Stimulated activated CD8-positive, alpha-beta memory T cell treated with anti-CD3 and anti-CD28 coated beads, Interleukin-4, amount 100 ng/mL, for 24 hours (primary cell): ENCODE results near the gene ATRIP.
"Not testable (repeated sequence)": the region's sequence is repeated elsewhere in the genome, so short reads cannot be mapped to it uniquely, and the experiment has no call there.

Experiments used
- DNase-seq: peaks from one replicate; pipeline ENCODE4 v3.0.0-alpha.2; 2020; ENCODE audit warnings: low read depth

The ATRIP gene

DNA sequence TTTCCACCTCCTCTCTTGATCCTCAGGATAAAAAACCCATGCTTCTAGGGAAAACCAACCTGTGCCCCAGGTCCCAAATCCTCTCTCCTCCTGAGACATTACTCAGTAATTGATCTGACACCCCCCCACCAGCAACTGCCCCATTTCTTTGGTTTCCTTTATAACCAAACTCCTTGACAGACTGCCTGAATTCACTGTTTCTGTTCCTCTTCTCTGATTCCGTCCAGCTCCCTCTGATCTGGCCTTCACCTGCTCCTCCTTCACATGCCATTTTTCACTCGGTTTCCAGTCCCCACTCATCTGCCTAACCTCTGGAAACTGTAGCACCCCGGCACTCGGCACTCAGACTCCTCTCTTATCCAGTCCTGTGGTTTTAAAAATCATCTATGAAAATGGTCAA, 8.7 kb upstream of the ATRIP start:
- DNase-seq: no peak

DNA sequence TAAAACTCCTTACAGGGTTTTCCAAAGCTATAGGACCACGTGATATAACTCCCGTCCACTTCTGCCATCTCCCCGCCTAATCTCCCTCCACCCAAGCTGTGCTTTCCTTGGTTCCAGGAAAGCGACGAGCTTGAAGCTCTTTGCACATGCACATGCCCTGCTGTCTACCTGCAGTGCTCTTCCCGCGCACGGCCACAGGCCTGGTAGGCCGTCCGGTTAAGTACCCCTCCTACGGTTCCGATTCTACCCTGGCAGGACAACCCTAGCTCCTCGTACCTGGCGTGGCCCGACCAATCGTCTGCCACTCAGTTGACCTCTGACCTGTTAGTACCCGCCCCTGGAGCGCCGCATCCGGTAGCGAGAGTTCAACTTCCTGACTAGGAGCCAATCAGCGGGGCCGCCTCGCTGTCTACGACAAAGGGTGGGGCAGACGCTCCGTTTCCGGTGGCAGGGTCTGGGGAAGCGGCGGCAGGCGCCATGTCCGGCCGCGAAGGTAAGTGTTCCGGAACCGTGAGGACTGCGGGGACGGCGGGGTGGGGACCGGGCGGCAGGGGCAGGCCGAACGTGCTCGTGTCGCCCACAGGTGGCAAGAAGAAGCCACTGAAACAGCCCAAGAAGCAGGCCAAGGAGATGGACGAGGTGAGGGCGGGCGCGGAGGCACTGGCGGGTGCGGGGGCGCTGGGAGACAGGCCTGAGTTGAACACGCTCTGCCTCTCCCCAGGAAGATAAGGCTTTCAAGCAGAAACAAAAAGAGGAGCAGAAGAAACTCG, 6.5 kb upstream of the ATRIP start, which contains the start of the genes CCDC51 and TMA7:
CCDC51 (minus strand) TSS at position 300 of the 770 bp plus-strand sequence. CDS start 4,991 bp downstream, outside the sequence.
TMA7 (plus strand) TSS at position 438 of the 770 bp plus-strand sequence; CDS start at position 478, 40 bp downstream.
- peak; percentile 98 for DNase-seq

DNA sequence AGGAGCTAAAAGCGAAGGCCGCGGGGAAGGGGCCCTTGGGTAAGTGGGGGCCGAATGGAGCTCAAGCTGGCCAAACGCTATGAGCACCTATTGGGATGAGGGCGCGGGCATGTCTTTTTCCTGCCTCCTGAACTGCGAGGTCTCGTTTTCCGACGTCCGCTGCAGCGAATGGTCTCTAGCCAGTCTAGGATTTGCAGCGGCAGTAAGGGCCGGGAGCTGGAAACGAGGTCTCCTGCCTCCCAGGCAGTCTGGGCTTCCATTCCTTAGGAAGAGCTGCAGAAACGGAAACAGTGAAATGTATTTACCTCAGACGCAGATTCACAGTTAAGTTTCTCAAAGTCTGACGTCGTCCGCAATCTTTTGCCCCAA, 6.0 kb upstream of the ATRIP start:
- DNase-seq: no peak

DNA sequence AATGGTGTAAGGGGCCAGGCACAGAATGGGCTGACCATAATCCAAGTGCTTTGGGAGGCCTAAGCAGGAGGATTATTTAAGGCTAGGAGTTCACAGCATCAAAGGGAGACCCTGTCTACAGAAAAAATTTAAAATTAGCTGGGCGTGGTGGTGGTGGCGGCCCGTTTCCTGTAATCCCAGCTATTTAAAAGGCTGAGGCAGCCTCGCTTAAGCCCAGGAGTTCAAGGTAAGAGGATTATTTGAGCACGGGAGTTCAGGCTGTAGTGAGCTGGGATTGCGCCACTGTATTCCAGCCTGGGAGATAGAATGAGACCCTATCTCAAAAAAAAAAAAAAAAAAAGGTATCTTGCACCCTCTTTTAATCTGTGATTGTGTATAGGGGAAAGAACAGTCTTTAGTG, 4.6 kb upstream of the ATRIP start:
- DNase-seq: no peak

DNA sequence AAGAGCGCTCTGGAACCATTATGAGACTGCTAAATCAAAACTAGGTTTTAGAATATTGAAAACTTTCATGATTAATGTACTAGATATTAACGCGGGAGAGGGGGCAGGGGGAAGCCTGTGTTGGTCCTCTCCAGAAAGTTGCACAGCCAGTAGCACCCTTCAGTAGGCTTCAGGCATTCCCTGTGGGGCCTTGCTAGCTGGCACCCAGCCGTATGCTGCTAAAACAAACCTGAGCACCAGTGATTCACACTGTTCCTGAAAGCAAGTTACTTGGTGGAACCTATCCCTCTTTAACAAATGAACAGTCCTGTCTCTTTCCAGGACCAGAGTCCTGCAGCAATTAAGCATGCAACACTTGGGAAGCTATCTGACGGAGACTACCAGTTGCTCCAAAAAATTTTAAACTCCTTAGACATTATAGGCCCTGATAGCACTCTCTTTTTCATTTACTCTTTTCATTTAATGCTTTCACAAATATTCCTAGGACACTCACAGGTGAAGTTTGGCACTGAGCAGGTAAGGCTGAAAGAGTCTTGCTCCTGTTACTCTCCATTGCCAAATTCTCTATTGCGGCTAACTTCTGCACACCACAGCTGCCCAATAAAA, 1.2 kb upstream of the ATRIP start:
- no peak for DNase-seq

DNA sequence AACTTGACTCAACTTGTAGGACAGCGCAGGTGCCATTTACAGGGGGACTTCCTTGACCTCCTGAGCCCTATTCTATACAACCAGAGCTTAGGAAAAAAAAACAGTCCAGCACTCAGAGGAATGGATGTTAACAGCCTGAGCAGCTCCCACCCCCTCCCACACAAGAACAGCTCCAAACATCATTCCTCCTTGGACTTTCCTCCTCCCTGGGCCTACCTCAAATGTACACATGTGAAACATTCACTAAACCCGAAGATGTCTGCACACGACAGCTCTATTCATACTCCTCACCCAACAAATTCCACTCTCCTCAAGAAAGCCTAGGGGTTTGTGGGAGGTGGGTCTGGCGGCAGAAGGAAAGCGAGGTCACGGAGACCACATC, 503 bp upstream of the ATRIP start:
- no peak for DNase-seq

DNA sequence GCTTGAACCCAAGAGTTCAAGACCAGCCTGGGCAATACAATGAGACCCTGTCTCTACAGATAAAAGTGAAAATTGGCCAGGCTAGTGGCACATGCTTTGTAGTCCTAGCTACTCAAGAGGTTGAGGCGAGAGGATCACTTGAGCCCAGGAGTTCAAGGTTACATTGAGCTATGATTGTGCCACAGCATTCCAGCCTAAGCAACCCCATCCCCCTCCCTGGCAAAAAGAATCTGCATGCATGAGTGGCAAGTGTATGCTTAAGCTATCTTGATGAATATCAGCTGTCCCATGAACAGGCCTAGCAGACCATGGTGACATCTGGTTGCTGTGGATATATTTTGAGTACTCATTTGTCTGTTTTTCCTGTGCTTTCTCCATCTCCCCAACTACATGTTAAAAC, 4.7 kb downstream of the ATRIP start:
- no peak for DNase-seq

DNA sequence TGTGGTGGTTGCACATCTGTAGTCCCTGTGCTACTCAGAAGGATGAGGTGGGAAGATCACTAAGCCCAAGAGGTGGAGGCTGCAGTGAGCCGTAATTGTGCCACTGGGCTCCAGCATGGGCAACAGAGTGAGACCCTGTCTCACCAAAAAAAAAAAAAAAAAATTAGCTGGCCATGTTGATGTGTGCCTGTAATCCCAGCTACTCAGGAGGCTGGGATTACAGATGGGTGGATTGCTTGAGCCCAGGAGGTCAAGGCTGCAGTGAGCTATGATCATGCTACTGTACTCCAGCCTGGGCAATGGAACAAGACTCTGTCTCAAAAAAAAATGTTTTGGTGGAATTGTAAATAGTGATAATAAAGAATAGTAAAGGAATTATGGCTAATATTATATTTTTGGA, 9.9 kb downstream of the ATRIP start:
- DNase-seq: no peak

DNA sequence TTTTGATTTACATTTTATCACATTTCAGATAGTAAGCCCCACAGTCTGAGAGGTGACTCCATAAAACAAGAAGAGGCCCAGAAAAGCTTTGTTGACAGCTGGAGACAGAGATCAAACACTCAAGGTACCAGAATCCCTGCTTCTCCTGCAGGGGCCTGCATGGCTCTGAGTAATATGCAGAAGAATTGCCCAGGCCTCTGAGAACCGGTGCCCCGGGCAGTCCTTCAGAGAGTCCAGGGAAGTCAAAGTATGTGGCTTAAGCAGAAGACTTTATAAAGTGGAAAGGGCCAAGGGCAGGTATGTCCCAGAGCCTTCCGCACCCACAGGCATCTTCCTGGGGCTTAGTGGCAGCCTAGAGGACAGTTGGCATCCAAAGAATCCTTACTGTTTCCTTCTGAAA, 12.8 kb downstream of the ATRIP start:
- no peak for DNase-seq

DNA sequence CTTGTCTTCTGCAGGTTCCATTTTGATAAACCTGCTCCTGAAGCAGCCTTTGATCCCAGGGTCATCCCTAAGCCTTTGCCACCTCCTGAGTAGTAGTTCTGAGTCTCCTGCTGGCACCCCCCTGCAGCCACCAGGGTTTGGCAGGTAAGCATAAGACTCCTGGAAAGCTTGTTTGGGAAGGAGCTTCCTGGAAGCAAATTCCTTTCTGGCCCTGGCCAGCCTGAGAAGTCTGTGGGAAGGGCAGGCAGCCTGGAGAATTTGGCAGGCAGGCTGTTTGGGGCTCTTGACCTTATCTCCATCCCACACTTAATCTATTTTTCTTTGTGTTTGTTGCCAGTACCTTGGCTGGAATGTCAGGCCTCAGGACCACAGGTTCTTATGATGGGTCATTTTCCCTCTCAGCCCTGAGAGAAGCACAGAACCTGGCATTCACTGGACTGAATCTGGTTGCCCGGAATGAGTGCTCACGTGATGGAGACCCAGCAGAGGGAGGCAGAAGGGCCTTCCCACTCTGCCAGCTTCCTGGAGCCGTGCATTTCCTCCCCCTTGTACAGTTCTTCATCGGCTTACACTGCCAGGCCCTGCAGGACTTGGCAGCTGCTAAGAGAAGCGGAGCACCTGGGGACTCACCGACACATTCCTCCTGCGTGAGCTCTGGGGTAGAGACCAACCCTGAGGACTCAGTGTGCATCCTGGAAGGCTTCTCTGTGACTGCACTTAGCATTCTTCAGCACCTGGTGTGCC, 13.4 kb downstream of the ATRIP start:
- no peak for DNase-seq

DNA sequence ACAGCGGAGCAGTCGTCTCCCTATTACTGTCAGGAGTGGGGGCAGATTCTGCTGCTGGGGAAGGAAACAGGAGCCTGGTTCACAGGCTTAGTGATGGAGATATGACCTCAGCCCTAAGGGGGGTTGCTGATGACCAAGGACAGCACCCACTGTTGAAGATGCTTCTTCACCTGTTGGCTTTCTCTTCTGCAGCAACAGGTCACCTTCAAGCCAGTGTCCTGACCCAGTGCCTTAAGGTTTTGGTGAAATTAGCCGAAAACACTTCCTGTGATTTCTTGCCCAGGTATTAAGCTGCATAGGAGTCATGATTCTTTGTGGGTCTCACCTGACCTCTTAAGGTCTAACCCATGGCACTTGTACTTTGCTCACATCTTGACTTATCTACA, 14.0 kb downstream of the ATRIP start:
- no peak for DNase-seq

DNA sequence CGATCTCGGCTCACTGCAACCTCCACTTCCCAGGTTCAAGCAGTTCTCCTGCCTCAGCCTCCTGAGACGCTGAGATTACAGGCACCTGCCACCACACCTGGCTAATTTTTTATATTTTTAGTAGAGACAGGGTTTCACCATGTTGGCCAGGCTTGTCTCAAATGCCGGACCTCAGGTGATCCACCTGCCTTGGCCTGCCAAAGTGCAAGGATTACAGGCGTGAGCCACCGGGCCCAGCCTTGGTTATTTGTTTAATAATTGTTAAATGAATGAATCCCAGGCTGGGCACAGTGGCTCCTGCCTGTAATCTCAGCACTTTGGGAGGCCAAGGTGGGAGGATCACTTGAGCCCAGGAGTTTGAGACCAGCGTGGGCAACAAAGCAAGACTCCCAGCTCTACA, 15.2 kb downstream of the ATRIP start:
- DNase-seq: not testable (repeated sequence)

DNA sequence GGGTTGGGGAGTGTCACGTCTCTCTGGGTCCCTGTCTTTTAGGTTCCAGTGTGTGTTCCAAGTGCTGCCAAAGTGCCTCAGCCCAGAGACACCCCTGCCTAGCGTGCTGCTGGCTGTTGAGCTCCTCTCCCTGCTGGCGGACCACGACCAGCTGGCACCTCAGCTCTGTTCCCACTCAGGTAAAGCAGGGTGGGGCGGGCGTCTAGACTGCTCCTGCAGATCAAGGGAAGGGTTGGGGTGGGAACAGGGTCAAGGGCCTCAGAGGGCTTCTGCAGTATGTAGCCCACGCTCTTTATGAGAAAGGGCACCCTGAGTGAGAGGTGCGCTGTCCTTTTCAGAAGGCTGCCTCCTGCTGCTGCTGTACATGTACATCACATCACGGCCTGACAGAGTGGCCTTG, 17.2 kb downstream of the ATRIP start:
- no peak for DNase-seq

DNA sequence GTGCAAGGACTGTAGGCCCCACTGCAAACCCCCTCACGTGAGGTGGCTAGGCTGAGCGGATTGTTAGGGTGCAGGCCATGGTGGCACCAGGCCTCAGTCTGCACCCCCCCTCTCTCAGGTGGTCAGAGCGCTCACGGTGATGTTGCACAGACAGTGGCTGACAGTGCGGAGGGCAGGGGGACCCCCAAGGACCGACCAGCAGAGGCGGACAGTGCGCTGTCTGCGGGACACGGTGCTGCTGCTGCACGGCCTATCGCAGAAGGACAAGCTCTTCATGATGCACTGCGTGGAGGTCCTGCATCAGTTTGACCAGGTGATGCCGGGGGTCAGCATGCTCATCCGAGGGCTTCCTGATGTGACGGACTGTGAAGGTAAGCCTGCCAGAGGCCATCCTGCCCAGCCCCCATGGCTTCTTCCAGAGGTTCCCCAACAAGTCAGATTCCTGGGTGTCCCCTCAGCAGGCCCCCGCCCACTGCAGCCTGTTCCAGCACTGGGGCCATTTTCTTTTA, 18.2 kb downstream of the ATRIP start:
- no peak for DNase-seq

DNA sequence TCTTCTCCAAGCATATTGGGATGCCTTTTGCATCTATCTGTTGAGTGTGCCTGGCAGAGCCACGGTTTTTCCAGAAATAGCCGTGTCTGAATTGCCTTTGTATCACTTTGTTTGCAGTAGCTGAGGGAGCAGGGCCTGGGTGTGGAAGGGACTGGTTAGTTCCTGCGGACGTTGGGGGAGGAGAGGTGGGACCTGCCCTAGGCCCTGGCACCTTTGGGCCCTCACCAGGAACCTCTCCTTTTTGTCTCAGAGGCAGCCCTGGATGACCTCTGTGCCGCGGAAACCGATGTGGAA, 18.6 kb downstream of the ATRIP start:
- DNase-seq: no peak

DNA sequence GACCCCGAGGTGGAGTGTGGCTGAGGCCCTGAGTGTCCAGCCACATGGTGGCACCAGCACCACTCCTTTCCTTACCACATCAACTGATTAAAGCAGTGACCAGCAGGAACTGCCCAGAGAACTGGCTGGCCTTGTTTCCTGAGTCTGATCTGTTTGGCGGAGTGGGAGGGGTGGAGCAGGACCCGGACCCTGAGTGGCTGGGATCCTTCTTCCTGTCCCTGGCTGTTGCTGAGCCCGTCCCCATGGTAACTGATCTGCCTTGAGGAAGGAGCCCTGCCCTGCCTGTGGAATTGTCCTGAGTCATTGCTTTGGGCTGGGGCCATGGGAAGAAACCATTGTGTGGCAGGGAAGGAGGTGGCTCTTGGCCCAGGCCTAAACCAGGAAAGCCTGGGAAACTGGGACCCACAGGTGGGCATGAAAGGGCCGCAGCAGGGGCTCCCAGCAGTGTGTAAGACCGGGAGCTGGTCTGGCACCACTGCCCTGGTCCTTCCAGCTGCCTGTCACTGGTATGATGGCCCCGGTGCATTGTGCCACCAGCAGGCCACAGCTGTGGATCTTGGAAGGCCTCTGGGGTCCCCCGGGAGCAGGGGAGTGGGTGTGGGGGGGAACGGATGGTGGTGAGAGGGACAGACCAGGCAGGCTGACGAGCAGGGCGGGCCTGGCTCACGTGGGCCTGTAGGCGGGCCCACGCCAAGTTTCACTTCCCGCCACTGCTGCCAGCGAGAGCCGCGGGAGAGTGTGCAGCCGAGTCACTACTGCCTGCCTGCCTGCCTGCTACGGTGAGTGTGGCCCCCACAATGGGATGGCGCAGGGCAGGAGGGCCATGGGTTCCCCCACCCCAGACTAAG, 19.2 kb downstream of the ATRIP start:
- peak; percentile 72 for DNase-seq

DNA sequence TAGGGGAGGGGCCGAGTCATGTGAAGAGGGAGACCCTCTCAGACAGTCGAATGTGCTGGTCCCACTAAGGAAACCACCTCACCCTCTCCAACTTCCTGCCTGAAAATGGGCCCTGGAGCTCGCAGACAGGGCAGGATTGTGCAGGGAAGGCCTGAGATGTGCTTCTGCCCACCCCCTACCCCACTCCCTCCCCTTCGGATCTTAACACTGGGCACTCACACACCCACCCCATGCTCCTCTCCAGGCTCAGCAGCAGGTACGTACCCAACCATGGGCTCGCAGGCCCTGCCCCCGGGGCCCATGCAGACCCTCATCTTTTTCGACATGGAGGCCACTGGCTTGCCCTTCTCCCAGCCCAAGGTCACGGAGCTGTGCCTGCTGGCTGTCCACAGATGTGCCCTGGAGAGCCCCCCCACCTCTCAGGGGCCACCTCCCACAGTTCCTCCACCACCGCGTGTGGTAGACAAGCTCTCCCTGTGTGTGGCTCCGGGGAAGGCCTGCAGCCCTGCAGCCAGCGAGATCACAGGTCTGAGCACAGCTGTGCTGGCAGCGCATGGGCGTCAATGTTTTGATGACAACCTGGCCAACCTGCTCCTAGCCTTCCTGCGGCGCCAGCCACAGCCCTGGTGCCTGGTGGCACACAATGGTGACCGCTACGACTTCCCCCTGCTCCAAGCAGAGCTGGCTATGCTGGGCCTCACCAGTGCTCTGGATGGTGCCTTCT, 20.0 kb downstream of the ATRIP start:
- DNase-seq: no peak

DNA sequence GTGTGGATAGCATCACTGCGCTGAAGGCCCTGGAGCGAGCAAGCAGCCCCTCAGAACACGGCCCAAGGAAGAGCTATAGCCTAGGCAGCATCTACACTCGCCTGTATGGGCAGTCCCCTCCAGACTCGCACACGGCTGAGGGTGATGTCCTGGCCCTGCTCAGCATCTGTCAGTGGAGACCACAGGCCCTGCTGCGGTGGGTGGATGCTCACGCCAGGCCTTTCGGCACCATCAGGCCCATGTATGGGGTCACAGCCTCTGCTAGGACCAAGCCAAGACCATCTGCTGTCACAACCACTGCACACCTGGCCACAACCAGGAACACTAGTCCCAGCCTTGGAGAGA, 20.5 kb downstream of the ATRIP start:
- no peak for DNase-seq

DNA sequence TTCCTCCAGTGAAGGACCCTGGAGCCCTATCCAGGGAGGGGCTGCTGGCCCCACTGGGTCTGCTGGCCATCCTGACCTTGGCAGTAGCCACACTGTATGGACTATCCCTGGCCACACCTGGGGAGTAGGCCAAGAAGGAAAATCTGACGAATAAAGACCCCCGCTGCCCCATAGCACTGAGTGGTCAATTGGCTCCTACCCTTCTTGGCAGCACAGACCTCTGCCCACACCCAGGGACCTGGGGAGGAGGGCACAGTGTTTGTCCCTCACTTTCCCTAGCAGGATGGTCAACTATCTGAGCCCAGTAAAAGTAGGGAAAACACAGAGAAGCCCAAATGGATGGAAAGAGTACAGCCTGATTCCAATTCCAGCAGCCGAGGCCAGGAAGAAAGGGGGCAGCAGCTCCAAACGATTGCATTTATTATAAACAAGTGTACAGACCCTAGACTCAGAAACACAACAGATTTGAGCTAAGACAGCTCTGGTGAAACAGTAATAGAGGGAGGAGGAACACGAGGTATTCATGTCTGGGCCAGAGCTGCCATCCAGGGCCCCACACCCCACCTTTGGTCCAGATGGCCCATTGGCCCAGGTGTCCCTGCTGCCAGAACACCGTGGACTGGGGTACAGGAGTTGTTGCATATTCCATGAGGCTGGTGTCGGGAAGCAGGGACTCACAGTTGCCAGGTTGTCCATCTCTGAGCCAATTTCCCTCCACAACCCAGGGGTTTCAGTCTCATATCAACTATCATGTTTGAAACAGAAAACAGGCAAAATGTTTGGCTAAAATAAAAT, 21.1 kb downstream of the ATRIP start:
- no peak for DNase-seq

DNA sequence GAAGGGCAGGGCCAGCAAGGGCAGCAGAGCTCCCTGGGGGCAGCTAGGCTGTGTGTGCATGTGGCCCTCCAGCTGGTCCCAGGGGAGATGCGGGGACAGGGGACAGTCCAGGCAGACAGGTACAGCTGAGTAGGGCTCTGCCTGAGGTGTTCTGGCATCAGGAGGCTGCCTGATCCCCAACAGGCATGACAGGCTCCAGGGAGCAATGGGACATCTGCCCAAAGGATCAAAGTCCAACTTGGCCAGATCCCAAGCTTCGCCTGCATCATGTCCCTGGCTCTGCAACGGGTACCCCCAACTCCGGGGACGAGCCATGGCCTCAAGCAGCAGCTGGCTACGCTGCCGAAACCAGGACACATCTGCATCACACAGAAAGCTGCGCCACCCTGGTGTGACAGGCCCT, 21.8 kb downstream of the ATRIP start:
- no peak for DNase-seq
